Measurements from ENCODE around the gene PPP4R4.

DNA sequence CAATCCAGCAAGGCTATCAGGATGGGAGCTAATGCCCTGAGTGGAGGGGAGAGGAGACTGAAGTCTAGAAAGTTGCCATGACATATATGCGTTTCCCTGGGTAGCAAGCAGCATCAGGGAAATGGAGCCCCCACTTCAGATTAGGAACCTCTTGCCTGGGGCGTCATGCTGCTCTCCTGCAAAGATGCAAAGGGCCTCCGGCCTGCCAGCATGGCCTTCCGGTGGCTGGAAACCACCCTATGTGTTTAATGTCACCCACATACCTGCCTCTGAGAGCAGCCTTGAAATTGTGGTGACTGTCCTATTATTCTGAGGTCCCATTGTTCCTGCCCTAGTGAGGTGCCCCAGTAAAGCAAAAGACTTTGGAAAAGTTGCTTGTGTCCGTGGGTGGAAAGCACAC is 34.7 kb upstream of the PPP4R4 start:
- TF ChIP-seq, protein P1, sequence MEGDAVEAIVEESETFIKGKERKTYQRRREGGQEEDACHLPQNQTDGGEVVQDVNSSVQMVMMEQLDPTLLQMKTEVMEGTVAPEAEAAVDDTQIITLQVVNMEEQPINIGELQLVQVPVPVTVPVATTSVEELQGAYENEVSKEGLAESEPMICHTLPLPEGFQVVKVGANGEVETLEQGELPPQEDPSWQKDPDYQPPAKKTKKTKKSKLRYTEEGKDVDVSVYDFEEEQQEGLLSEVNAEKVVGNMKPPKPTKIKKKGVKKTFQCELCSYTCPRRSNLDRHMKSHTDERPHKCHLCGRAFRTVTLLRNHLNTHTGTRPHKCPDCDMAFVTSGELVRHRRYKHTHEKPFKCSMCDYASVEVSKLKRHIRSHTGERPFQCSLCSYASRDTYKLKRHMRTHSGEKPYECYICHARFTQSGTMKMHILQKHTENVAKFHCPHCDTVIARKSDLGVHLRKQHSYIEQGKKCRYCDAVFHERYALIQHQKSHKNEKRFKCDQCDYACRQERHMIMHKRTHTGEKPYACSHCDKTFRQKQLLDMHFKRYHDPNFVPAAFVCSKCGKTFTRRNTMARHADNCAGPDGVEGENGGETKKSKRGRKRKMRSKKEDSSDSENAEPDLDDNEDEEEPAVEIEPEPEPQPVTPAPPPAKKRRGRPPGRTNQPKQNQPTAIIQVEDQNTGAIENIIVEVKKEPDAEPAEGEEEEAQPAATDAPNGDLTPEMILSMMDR (IDR thresholded peaks at IDR 0.05), result no peak
- no peak for TF ChIP-seq POLR2A (IDR thresholded peaks at IDR 0.05)

Data from lower leg skin (tissue), 3 donors.